Stimulated activated naive CD4-positive, alpha-beta T cell (primary cell): ENCODE data around the gene AK5.
"Not testable (repeated sequence)": the region's sequence is repeated elsewhere in the genome, so short reads cannot be mapped to it uniquely, and the experiment has no call there.

Experiments
- DNase-seq, 6 experiments: peaks; one replicate each; lab custom pipeline; 2025; lab: John Stamatoyannopoulos, UW

AK5 gene

GRCh38 chr1:77506771-77507170 lies 225.0 kb downstream of the AK5 start:
- no peak for DNase-seq

GRCh38 chr1:77509051-77509492 lies 227.3 kb downstream of the AK5 start:
- DNase-seq, result no peak

- no peak for DNase-seq
Measured at GRCh38 chr1:77509898-77510297, 228.1 kb downstream of the AK5 start.

GRCh38 chr1:77511440-77511840 lies 229.6 kb downstream of the AK5 start:
- DNase-seq, result no peak

- not testable (repeated sequence) for DNase-seq
Measured at GRCh38 chr1:77512650-77513049, 230.8 kb downstream of the AK5 start.

- DNase-seq, result no peak
Measured at GRCh38 chr1:77513839-77514763, 232.3 kb downstream of the AK5 start.

- DNase-seq, result no peak
Measured at GRCh38 chr1:77514921-77515776, 233.3 kb downstream of the AK5 start.

GRCh38 chr1:77516106-77516505 lies 234.3 kb downstream of the AK5 start:
- DNase-seq, result no peak

GRCh38 chr1:77524038-77524437 lies 242.2 kb downstream of the AK5 start:
- DNase-seq, result no peak

- not testable (repeated sequence) for DNase-seq
Measured at GRCh38 chr1:77531149-77531548, 249.3 kb downstream of the AK5 start.

GRCh38 chr1:77531596-77532280 lies 249.9 kb downstream of the AK5 start:
- DNase-seq, result not testable (repeated sequence)

GRCh38 chr1:77532641-77533040 lies 250.8 kb downstream of the AK5 start:
- DNase-seq, result no peak

GRCh38 chr1:77533660-77534305 lies 252.0 kb downstream of the AK5 start:
- peak; percentile 6 to 78 (median 42) for DNase-seq

GRCh38 chr1:77534456-77534855 lies 252.6 kb downstream of the AK5 start:
- no peak for DNase-seq

GRCh38 chr1:77536813-77537212 lies 255.0 kb downstream of the AK5 start:
- no peak for DNase-seq

GRCh38 chr1:77538956-77539518 lies 257.2 kb downstream of the AK5 start:
- no peak for DNase-seq

- DNase-seq, result no peak
Measured at GRCh38 chr1:77539519-77540142, 257.8 kb downstream of the AK5 start.

- DNase-seq, result no peak
Measured at GRCh38 chr1:77540501-77541161, 258.8 kb downstream of the AK5 start.

GRCh38 chr1:77541162-77541545 lies 259.3 kb downstream of the AK5 start:
- no peak for DNase-seq

- no peak for DNase-seq
Measured at GRCh38 chr1:77542813-77543420, 261.1 kb downstream of the AK5 start.
